WTC11 (cell line): ENCODE measurements around the gene RRP12. TPM values are rescaled to one million over a fixed set of nuclear protein-coding genes. Genes with fewer than 3 reads are reported as not detected.

Source experiments
- CBFB ChIP-seq: sonication (generic); formaldehyde crosslinking; IDR thresholded peaks from 2 replicates; pipeline ENCODE4 v1.8.1; 2022; ENCODE audit warnings: mild to moderate bottlenecking, low read depth, missing genetic modification reagents
- ELF4 ChIP-seq: sonication (generic); formaldehyde crosslinking; IDR thresholded peaks from 2 replicates; pipeline ENCODE4 v1.8.1; 2022; ENCODE audit warnings: low read depth, mild to moderate bottlenecking, moderate library complexity, missing genetic modification reagents
- FOXK1 ChIP-seq: sonication (generic); formaldehyde crosslinking; IDR thresholded peaks from 2 replicates; pipeline ENCODE4 v1.8.0; 2022; ENCODE audit warnings: mild to moderate bottlenecking, moderate library complexity, missing genetic modification reagents
- FOXP1 ChIP-seq: sonication (generic); formaldehyde crosslinking; IDR thresholded peaks from 2 replicates; pipeline ENCODE4 v1.8.0; 2022; ENCODE audit warnings: missing genetic modification reagents, mild to moderate bottlenecking, moderate library complexity, borderline replicate concordance
- GABPB1 ChIP-seq: sonication (generic); formaldehyde crosslinking; IDR thresholded peaks from 2 replicates; pipeline ENCODE4 v1.8.1; 2023; ENCODE audit warnings: mild to moderate bottlenecking, missing genetic modification reagents
- HMGA2 ChIP-seq: fragments of 250-450 bp; sonication (Bioruptor Pico); IDR thresholded peaks from 2 replicates; pipeline ENCODE4 v1.4.0; 2021; ENCODE audit warnings: mild to moderate bottlenecking, moderate library complexity
- KAT7 ChIP-seq: sonication (generic); formaldehyde crosslinking; IDR thresholded peaks from 2 replicates; pipeline ENCODE4 v1.8.1; 2023; ENCODE audit warnings: missing genetic modification reagents, mild to moderate bottlenecking, borderline replicate concordance
- MYBL2 ChIP-seq: sonication (generic); formaldehyde crosslinking; IDR thresholded peaks from 2 replicates; pipeline ENCODE4 v1.8.1; 2023; ENCODE audit warnings: mild to moderate bottlenecking, moderate library complexity, missing genetic modification reagents
- NFYB ChIP-seq: sonication (generic); formaldehyde crosslinking; conservative IDR thresholded peaks from 2 replicates; pipeline ENCODE4 v1.8.0; 2022; ENCODE audit warnings: low read depth, missing genetic modification reagents
- SMAD4 ChIP-seq: sonication (generic); formaldehyde crosslinking; IDR thresholded peaks from 2 replicates; pipeline ENCODE4 v1.8.0; 2022; ENCODE audit warnings: mild to moderate bottlenecking, missing genetic modification reagents
- SOX15 ChIP-seq: fragments of 250-450 bp; sonication (Bioruptor Pico); IDR thresholded peaks from 2 replicates; pipeline ENCODE4 v1.9.0; 2021; ENCODE audit warnings: mild to moderate bottlenecking
- TEAD4 ChIP-seq: sonication (generic); formaldehyde crosslinking; IDR thresholded peaks from 2 replicates; pipeline ENCODE4 v1.8.0; 2022; ENCODE audit warnings: mild to moderate bottlenecking, missing genetic modification reagents
- ZBTB21 ChIP-seq: sonication (generic); formaldehyde crosslinking; IDR thresholded peaks from 2 replicates; pipeline ENCODE4 v1.8.1; 2023; ENCODE audit warnings: mild to moderate bottlenecking, missing genetic modification reagents, borderline replicate concordance
- ZNF121 ChIP-seq: sonication (generic); formaldehyde crosslinking; IDR thresholded peaks from 2 replicates; pipeline ENCODE4 v1.8.0; 2023; ENCODE audit warnings: missing genetic modification reagents
- ZNF138 ChIP-seq: sonication (generic); formaldehyde crosslinking; conservative IDR thresholded peaks from 2 replicates; pipeline ENCODE4 v1.8.1; 2022; ENCODE audit warnings: mild to moderate bottlenecking, moderate library complexity, missing genetic modification reagents
- ZNF263 ChIP-seq: sonication (generic); formaldehyde crosslinking; IDR thresholded peaks from 2 replicates; pipeline ENCODE4 v1.8.1; 2022; ENCODE audit warnings: low read depth, mild to moderate bottlenecking, moderate library complexity, missing genetic modification reagents
- ZNF416 ChIP-seq: fragments of 250-450 bp; sonication (Bioruptor Pico); IDR thresholded peaks from 2 replicates; pipeline ENCODE4 v1.9.0; 2021; ENCODE audit warnings: mild to moderate bottlenecking, inconsistent platforms
- ZNF423 ChIP-seq: fragments of 250-450 bp; sonication (Bioruptor Pico); IDR thresholded peaks from 2 replicates; pipeline ENCODE4 v2.1.2; 2022; ENCODE audit warnings: mild to moderate bottlenecking, moderate library complexity
- total RNA-seq: library from RNA; stranded (reverse); gene quantifications from 3 replicates; pipeline ENCODE4 v1.2.3, GENCODE V29; 2021
- TF ChIP-seq, protein P1 (sequence below): fragments of 200-600 bp; IDR thresholded peaks from 2 replicates; pipeline ENCODE4 v1.8.0; 2022; ENCODE audit warnings: antibody characterized with exemption
- TF ChIP-seq, protein P2 (sequence below): sonication (generic); formaldehyde crosslinking; IDR thresholded peaks from 2 replicates; pipeline ENCODE4 v1.8.1; 2023; ENCODE audit warnings: mild to moderate bottlenecking, missing genetic modification reagents, moderate library complexity
- TF ChIP-seq, protein P3 (sequence below): sonication (generic); formaldehyde crosslinking; IDR thresholded peaks from 2 replicates; pipeline ENCODE4 v1.8.0; 2022; ENCODE audit warnings: mild to moderate bottlenecking, missing genetic modification reagents
- TF ChIP-seq, protein P4 (sequence below): sonication (generic); formaldehyde crosslinking; IDR thresholded peaks from 2 replicates; pipeline ENCODE4 v1.8.1; 2023; ENCODE audit warnings: mild to moderate bottlenecking, missing genetic modification reagents
- TF ChIP-seq, protein P5 (sequence below): sonication (generic); formaldehyde crosslinking; IDR thresholded peaks from 2 replicates; pipeline ENCODE4 v1.8.0; 2023; ENCODE audit warnings: mild to moderate bottlenecking, missing genetic modification reagents
- TF ChIP-seq, protein P6 (sequence below): sonication (generic); formaldehyde crosslinking; IDR thresholded peaks from 2 replicates; pipeline ENCODE4 v1.8.1; 2023; ENCODE audit warnings: mild to moderate bottlenecking, missing genetic modification reagents
- TF ChIP-seq, protein P7 (sequence below): fragments of 250-450 bp; sonication (Bioruptor Pico); IDR thresholded peaks from 2 replicates; pipeline ENCODE4 v1.9.0; 2021; ENCODE audit warnings: mild to moderate bottlenecking
- TF ChIP-seq, protein P8 (sequence below): sonication (generic); formaldehyde crosslinking; IDR thresholded peaks from 2 replicates; pipeline ENCODE4 v1.8.1; 2022; ENCODE audit warnings: missing genetic modification reagents, borderline replicate concordance

RRP12 gene
- total RNA-seq, 1 experiment from 2014 or later, result 56.6 TPM

DNA sequence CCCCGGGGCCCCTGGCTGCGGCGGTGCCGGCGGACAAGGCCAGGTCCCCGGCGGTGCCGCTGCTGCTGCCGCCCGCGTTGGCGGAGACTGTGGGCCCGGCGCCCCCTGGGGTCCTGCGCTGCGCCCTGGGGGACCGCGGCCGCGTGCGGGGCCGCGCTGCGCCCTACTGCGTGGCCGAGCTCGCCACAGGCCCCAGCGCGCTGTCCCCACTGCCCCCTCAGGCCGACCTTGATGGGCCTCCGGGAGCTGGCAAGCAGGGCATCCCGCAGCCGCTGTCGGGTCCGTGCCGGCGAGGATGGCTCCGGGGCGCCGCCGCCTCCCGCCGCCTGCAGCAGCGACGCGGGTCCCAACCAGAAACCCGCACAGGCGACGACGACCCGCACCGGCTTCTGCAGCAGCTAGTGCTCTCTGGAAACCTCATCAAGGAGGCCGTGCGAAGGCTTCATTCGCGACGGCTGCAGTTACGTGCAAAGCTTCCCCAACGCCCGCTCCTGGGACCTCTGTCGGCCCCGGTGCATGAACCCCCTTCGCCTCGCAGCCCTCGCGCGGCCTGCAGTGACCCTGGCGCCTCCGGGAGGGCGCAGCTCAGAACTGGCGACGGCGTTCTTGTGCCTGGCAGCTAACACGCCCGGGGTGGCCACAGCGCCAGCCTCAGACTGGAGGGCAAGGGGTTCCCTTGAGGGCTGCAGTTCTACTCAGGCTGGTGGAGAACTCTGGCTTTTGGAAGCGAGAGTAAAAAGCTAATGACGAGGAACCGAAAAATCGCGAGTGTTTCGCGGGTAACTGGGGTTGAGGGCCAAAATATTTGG is 81.3 kb downstream of the RRP12 start (continued):
- TF ChIP-seq, protein P1, sequence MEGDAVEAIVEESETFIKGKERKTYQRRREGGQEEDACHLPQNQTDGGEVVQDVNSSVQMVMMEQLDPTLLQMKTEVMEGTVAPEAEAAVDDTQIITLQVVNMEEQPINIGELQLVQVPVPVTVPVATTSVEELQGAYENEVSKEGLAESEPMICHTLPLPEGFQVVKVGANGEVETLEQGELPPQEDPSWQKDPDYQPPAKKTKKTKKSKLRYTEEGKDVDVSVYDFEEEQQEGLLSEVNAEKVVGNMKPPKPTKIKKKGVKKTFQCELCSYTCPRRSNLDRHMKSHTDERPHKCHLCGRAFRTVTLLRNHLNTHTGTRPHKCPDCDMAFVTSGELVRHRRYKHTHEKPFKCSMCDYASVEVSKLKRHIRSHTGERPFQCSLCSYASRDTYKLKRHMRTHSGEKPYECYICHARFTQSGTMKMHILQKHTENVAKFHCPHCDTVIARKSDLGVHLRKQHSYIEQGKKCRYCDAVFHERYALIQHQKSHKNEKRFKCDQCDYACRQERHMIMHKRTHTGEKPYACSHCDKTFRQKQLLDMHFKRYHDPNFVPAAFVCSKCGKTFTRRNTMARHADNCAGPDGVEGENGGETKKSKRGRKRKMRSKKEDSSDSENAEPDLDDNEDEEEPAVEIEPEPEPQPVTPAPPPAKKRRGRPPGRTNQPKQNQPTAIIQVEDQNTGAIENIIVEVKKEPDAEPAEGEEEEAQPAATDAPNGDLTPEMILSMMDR, result no peak
- TF ChIP-seq TEAD4, result no peak
- TF ChIP-seq GABPB1 (CRISPR knock-in tag), result 0 out of 2 replicates have a peak, but pooled peaks have one; percentile 26
- TF ChIP-seq, protein P2, sequence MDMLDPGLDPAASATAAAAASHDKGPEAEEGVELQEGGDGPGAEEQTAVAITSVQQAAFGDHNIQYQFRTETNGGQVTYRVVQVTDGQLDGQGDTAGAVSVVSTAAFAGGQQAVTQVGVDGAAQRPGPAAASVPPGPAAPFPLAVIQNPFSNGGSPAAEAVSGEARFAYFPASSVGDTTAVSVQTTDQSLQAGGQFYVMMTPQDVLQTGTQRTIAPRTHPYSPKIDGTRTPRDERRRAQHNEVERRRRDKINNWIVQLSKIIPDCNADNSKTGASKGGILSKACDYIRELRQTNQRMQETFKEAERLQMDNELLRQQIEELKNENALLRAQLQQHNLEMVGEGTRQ (CRISPR knock-in tag), result no peak
- no peak for TF ChIP-seq ZNF416 (CRISPR knock-in tag)
- TF ChIP-seq HMGA2 (CRISPR knock-in tag), result no peak
- no peak for TF ChIP-seq ZNF423 (CRISPR knock-in tag)
- no peak for TF ChIP-seq SMAD4 (CRISPR knock-in tag)
- TF ChIP-seq CBFB (CRISPR knock-in tag), result 0 out of 2 replicates have a peak, but pooled peaks have one; percentile 20
- peak; percentile 79; the same call in 1 of the 2 replicates for TF ChIP-seq ZNF138 (CRISPR knock-in tag)
- no peak for TF ChIP-seq MYBL2
- TF ChIP-seq, protein P3, sequence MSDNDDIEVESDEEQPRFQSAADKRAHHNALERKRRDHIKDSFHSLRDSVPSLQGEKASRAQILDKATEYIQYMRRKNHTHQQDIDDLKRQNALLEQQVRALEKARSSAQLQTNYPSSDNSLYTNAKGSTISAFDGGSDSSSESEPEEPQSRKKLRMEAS (CRISPR knock-in tag), result peak; percentile 70; the same call in 1 of the 2 replicates
- TF ChIP-seq, protein P4, sequence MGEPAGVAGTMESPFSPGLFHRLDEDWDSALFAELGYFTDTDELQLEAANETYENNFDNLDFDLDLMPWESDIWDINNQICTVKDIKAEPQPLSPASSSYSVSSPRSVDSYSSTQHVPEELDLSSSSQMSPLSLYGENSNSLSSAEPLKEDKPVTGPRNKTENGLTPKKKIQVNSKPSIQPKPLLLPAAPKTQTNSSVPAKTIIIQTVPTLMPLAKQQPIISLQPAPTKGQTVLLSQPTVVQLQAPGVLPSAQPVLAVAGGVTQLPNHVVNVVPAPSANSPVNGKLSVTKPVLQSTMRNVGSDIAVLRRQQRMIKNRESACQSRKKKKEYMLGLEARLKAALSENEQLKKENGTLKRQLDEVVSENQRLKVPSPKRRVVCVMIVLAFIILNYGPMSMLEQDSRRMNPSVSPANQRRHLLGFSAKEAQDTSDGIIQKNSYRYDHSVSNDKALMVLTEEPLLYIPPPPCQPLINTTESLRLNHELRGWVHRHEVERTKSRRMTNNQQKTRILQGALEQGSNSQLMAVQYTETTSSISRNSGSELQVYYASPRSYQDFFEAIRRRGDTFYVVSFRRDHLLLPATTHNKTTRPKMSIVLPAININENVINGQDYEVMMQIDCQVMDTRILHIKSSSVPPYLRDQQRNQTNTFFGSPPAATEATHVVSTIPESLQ (CRISPR knock-in tag), result no peak
- TF ChIP-seq, protein P5, sequence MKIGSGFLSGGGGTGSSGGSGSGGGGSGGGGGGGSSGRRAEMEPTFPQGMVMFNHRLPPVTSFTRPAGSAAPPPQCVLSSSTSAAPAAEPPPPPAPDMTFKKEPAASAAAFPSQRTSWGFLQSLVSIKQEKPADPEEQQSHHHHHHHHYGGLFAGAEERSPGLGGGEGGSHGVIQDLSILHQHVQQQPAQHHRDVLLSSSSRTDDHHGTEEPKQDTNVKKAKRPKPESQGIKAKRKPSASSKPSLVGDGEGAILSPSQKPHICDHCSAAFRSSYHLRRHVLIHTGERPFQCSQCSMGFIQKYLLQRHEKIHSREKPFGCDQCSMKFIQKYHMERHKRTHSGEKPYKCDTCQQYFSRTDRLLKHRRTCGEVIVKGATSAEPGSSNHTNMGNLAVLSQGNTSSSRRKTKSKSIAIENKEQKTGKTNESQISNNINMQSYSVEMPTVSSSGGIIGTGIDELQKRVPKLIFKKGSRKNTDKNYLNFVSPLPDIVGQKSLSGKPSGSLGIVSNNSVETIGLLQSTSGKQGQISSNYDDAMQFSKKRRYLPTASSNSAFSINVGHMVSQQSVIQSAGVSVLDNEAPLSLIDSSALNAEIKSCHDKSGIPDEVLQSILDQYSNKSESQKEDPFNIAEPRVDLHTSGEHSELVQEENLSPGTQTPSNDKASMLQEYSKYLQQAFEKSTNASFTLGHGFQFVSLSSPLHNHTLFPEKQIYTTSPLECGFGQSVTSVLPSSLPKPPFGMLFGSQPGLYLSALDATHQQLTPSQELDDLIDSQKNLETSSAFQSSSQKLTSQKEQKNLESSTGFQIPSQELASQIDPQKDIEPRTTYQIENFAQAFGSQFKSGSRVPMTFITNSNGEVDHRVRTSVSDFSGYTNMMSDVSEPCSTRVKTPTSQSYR (CRISPR knock-in tag), result no peak
- TF ChIP-seq, protein P6, sequence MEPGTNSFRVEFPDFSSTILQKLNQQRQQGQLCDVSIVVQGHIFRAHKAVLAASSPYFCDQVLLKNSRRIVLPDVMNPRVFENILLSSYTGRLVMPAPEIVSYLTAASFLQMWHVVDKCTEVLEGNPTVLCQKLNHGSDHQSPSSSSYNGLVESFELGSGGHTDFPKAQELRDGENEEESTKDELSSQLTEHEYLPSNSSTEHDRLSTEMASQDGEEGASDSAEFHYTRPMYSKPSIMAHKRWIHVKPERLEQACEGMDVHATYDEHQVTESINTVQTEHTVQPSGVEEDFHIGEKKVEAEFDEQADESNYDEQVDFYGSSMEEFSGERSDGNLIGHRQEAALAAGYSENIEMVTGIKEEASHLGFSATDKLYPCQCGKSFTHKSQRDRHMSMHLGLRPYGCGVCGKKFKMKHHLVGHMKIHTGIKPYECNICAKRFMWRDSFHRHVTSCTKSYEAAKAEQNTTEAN, result no peak
- no peak; the same call in 1 of the 2 replicates for TF ChIP-seq ZBTB21 (CRISPR knock-in tag)
- no peak for TF ChIP-seq ZNF263
- TF ChIP-seq ELF4 (CRISPR knock-in tag), result no peak; the same call in 1 of the 2 replicates
- TF ChIP-seq ZNF121 (CRISPR knock-in tag), result no peak
- TF ChIP-seq, protein P7, sequence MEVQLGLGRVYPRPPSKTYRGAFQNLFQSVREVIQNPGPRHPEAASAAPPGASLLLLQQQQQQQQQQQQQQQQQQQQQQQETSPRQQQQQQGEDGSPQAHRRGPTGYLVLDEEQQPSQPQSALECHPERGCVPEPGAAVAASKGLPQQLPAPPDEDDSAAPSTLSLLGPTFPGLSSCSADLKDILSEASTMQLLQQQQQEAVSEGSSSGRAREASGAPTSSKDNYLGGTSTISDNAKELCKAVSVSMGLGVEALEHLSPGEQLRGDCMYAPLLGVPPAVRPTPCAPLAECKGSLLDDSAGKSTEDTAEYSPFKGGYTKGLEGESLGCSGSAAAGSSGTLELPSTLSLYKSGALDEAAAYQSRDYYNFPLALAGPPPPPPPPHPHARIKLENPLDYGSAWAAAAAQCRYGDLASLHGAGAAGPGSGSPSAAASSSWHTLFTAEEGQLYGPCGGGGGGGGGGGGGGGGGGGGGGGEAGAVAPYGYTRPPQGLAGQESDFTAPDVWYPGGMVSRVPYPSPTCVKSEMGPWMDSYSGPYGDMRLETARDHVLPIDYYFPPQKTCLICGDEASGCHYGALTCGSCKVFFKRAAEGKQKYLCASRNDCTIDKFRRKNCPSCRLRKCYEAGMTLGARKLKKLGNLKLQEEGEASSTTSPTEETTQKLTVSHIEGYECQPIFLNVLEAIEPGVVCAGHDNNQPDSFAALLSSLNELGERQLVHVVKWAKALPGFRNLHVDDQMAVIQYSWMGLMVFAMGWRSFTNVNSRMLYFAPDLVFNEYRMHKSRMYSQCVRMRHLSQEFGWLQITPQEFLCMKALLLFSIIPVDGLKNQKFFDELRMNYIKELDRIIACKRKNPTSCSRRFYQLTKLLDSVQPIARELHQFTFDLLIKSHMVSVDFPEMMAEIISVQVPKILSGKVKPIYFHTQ, result no peak
- no peak for TF ChIP-seq NFYB
- TF ChIP-seq KAT7 (CRISPR knock-in tag), result no peak
- TF ChIP-seq FOXP1 (CRISPR knock-in tag), result no peak
- TF ChIP-seq SOX15 (CRISPR knock-in tag), result no peak
- TF ChIP-seq, protein P8, sequence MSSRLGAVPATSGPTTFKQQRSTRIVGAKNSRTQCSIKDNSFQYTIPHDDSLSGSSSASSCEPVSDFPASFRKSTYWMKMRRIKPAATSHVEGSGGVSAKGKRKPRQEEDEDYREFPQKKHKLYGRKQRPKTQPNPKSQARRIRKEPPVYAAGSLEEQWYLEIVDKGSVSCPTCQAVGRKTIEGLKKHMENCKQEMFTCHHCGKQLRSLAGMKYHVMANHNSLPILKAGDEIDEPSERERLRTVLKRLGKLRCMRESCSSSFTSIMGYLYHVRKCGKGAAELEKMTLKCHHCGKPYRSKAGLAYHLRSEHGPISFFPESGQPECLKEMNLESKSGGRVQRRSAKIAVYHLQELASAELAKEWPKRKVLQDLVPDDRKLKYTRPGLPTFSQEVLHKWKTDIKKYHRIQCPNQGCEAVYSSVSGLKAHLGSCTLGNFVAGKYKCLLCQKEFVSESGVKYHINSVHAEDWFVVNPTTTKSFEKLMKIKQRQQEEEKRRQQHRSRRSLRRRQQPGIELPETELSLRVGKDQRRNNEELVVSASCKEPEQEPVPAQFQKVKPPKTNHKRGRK (CRISPR knock-in tag), result no peak
- TF ChIP-seq FOXK1 (CRISPR knock-in tag), result no peak
